A549 (cell line): ENCODE data around the gene C10orf62.

Experiments used
- JUN ChIP-seq, 2 experiments: fragments of >200 bp; sonication (Bioruptor Twin); formaldehyde crosslinking; IDR thresholded peaks; 2 replicates in 1 of 2; 3 replicates in 1 of 2; pipeline ENCODE4 v1.6.1; 2016 to 2017
- POLR2A ChIP-seq: IDR thresholded peaks from 2 replicates; pipeline ENCODE4 v1.6.1; 2012; ENCODE audit warnings: mild to moderate bottlenecking, low read length
- TF ChIP-seq, protein P1 (sequence below): fragments of >200 bp; sonication (Bioruptor Twin); formaldehyde crosslinking; IDR thresholded peaks from 3 replicates; pipeline ENCODE4 v1.5.1; 2016

DNA sequence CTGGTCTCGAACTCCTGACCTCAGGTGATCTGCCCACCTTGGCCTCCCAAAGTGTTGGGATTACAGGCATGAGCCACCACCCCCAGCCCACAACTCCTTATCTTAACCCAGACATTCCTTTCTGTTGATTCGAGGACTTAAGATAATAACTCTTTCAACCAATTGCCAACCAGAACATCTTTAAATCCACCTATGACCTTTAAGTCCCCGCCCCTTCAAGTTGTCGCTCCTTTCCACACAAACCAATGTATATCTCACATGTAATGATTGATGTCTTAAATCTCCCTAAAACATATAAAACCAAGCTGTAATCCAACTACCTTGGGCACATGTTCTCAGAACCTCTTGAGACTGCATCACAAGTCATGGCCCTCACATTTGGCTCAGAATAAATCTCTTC is 24.7 kb upstream of the C10orf62 start:
- TF ChIP-seq JUN (IDR thresholded peaks at IDR 0.05), result no peak
- TF ChIP-seq, protein P1, sequence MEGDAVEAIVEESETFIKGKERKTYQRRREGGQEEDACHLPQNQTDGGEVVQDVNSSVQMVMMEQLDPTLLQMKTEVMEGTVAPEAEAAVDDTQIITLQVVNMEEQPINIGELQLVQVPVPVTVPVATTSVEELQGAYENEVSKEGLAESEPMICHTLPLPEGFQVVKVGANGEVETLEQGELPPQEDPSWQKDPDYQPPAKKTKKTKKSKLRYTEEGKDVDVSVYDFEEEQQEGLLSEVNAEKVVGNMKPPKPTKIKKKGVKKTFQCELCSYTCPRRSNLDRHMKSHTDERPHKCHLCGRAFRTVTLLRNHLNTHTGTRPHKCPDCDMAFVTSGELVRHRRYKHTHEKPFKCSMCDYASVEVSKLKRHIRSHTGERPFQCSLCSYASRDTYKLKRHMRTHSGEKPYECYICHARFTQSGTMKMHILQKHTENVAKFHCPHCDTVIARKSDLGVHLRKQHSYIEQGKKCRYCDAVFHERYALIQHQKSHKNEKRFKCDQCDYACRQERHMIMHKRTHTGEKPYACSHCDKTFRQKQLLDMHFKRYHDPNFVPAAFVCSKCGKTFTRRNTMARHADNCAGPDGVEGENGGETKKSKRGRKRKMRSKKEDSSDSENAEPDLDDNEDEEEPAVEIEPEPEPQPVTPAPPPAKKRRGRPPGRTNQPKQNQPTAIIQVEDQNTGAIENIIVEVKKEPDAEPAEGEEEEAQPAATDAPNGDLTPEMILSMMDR, result no peak
- TF ChIP-seq POLR2A, result no peak
